Loucy (cell line): ENCODE data around the gene PRG2.

Experiments used
- H2AFZ ChIP-seq: fragments of 200-600 bp; sonication (generic); 2 replicates; pipeline ENCODE4 v1.6.0; 2016; ENCODE audit warnings: antibody characterized with exemption, mild to moderate bottlenecking, low read length, moderate library complexity
- H3F3A ChIP-seq: fragments of 200-600 bp; 2 replicates; pipeline ENCODE4 v1.6.0; 2016; ENCODE audit warnings: antibody characterized with exemption, low read depth, mild to moderate bottlenecking
- H3K27me3 ChIP-seq: fragments of 200-600 bp; sonication (generic); 2 replicates; pipeline ENCODE4 v1.6.1; 2014; ENCODE audit warnings: low read length, mild to moderate bottlenecking; ENCODE audit not compliant: insufficient read depth, poor library complexity, severe bottlenecking
- H3K36me3 ChIP-seq: fragments of 200-600 bp; sonication (generic); 2 replicates; pipeline ENCODE4 v1.6.1; 2016; ENCODE audit warnings: low read length; ENCODE audit not compliant: insufficient read depth
- H3K4me1 ChIP-seq: fragments of 200-600 bp; sonication (generic); 2 replicates; pipeline ENCODE4 v1.5.1; 2014; ENCODE audit warnings: low read length, mild to moderate bottlenecking; ENCODE audit not compliant: insufficient read depth, poor library complexity, severe bottlenecking
- H3K4me2 ChIP-seq: fragments of 200-600 bp; sonication (generic); 2 replicates; pipeline ENCODE4 v1.6.0; 2014; ENCODE audit warnings: antibody characterized with exemption, low read length, low read depth, mild to moderate bottlenecking; ENCODE audit not compliant: poor library complexity, severe bottlenecking
- H3K4me3 ChIP-seq: fragments of 200-600 bp; sonication (generic); 2 replicates; pipeline ENCODE4 v1.5.1; 2014; ENCODE audit warnings: low read length, mild to moderate bottlenecking, mixed read lengths; ENCODE audit not compliant: poor library complexity, severe bottlenecking
- H3K79me2 ChIP-seq: fragments of 200-600 bp; sonication (generic); 2 replicates; pipeline ENCODE4 v1.6.1; 2014; ENCODE audit warnings: low read length; ENCODE audit not compliant: insufficient read depth
- H3K9ac ChIP-seq: fragments of 200-600 bp; sonication (generic); 2 replicates; pipeline ENCODE4 v1.6.0; 2014; ENCODE audit warnings: mild to moderate bottlenecking, low read depth, low read length, moderate library complexity; ENCODE audit not compliant: poor library complexity, severe bottlenecking
- H3K9me2 ChIP-seq: fragments of 200-600 bp; sonication (generic); replicated peaks from 2 replicates; pipeline ENCODE4 v1.6.1; 2016; ENCODE audit warnings: low read depth, low read length, mixed read lengths
- H3K9me3 ChIP-seq: fragments of 200-600 bp; sonication (generic); 2 replicates; pipeline ENCODE4 v1.6.1; 2014; ENCODE audit warnings: mild to moderate bottlenecking, antibody characterized with exemption, low read length, low read depth; ENCODE audit not compliant: insufficient read depth
- H4K20me1 ChIP-seq: fragments of 200-600 bp; sonication (generic); 2 replicates; pipeline ENCODE4 v1.6.0; 2014; ENCODE audit warnings: antibody characterized with exemption, low read length, mild to moderate bottlenecking; ENCODE audit not compliant: insufficient read depth, poor library complexity, severe bottlenecking
- EZH2phosphoT487 ChIP-seq: fragments of 200-600 bp; IDR thresholded peaks from 2 replicates; pipeline ENCODE4 v1.6.1; 2018; ENCODE audit warnings: antibody characterized with exemption, mild to moderate bottlenecking, moderate library complexity, borderline replicate concordance
- TF ChIP-seq, protein P1 (sequence below): fragments of 200-600 bp; sonication (generic); conservative IDR thresholded peaks from 2 replicates; pipeline ENCODE4 v1.5.1; 2014; ENCODE audit warnings: mild to moderate bottlenecking, antibody characterized with exemption, low read length

The PRG2 gene

DNA sequence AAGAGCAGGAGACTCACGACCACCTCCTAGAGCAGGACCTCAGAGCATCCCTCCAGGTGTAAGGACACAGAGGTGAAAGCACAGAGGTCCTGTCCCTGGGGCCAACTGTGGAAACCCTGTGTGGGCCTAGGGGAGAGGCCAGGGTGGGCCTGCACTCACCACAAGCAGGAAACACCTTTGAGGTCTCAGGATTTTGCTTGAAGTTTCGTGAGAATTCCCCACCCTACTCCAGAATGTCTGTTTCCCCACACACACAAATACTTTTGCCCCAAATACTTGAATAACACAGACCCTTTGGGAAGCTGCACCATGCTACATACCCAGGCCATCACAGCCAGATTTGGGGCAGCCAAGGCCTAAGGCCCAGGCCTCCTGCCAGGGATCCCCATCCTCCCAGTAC is 18.3 kb upstream of the PRG2 start:
- H3K79me2 ChIP-seq: peaks cover 25% of the 10 kb centered on the region
- no peaks in the 10 kb centered on the region for H3F3A ChIP-seq
- peaks cover 4% of the 10 kb centered on the region for H3K27me3 ChIP-seq
- TF ChIP-seq EZH2phosphoT487: no peak
- TF ChIP-seq, protein P1, sequence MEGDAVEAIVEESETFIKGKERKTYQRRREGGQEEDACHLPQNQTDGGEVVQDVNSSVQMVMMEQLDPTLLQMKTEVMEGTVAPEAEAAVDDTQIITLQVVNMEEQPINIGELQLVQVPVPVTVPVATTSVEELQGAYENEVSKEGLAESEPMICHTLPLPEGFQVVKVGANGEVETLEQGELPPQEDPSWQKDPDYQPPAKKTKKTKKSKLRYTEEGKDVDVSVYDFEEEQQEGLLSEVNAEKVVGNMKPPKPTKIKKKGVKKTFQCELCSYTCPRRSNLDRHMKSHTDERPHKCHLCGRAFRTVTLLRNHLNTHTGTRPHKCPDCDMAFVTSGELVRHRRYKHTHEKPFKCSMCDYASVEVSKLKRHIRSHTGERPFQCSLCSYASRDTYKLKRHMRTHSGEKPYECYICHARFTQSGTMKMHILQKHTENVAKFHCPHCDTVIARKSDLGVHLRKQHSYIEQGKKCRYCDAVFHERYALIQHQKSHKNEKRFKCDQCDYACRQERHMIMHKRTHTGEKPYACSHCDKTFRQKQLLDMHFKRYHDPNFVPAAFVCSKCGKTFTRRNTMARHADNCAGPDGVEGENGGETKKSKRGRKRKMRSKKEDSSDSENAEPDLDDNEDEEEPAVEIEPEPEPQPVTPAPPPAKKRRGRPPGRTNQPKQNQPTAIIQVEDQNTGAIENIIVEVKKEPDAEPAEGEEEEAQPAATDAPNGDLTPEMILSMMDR: no peak
- H3K4me2 ChIP-seq: no peak overlapping the region
- H3K9me2 ChIP-seq: no peaks in the 10 kb centered on the region
- H4K20me1 ChIP-seq: peaks cover 64% of the 10 kb centered on the region
- no peak overlapping the region for H3K9ac ChIP-seq
- no peak overlapping the region for H3K4me3 ChIP-seq
- H2AFZ ChIP-seq: no peak overlapping the region
- no peaks in the 10 kb centered on the region for H3K9me3 ChIP-seq
- H3K36me3 ChIP-seq: peaks cover 87% of the 10 kb centered on the region
- peaks cover 20% of the 10 kb centered on the region for H3K4me1 ChIP-seq

DNA sequence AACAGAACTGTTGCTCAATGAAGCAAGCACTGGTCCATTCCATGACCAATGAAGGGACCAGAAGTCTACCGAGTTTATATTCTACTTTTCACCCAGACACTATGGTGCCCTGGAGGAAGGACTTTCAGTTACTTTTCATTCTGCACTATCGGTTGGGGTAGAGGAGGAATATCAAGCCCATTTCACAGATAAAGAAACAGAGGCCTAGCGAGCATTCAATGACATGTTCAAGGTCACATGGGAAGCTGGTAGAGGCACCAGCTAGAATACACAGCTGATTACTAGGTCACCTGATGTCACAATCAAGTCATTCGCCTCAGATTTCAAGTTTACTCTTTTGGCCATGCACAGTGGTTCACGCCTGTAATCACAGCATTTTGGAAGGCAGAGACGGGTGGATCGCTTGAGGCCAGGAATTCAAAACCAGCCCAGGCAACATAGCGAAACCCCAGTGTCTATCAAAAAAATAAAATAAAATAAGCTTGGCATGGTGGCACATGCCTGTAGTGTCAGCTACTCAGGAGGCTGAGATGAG is 17.6 kb upstream of the PRG2 start:
- Histone ChIP-seq H3K9me2 (no peaks in the 10 kb centered on the region), H3K4me3 (no peak overlapping the region), H3K4me1 (peaks cover 19% of the 10 kb centered on the region), H3K27me3 (peaks cover 4% of the 10 kb centered on the region), H3K9ac (no peak overlapping the region), H3F3A (no peaks in the 10 kb centered on the region), H2AFZ (no peak overlapping the region), H3K36me3 (peaks cover 79% of the 10 kb centered on the region; the same call in 1 of the 2 replicates), H4K20me1 (peaks cover 58% of the 10 kb centered on the region), H3K79me2 (peaks cover 18% of the 10 kb centered on the region), H3K9me3 (no peaks in the 10 kb centered on the region), H3K4me2 (no peak overlapping the region)
- TF ChIP-seq EZH2phosphoT487: no peak
- TF ChIP-seq, protein P1: no peak

DNA sequence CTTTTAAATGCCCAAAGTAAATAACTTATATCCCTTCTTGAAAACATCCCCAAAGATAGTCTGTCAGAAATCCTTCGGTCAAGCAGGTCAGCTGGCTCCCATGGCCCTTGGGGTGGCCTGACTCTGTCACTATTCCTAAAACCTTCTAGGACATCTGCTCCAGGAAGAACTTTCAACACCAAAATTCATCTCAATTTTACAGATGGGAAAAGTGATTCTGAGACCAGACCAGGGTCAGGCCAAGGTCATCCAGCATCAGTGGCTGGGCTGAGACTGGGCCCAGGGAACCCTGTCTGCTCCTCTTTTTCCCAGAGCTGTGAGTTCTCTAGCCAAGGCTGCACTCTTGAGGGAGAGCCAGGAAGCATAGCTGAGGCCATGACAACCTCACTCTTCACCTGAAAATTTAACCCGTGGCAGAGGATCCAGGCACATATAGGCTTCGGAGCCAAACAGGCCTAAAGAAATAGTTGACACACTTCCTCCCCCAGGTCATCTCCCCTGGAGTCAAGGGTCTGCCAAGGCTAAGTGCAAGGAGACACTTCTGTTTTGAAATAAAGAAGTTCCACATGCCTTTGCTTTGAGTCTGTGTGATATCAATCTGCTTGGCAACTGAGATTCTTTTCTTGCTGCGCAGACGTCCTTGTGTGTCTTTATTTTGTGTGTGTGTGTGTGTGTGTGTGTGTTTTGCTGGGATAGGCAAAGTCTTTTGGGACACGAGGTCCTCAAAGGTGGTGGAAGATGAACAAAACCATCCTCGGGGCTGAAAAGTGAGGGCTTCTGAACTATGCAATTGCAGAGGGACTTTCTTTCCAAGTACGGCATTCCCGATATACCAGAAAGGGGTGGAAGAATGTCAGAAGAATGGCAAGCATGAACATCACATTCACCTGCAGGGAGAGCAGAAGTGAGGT is 16.8 kb upstream of the PRG2 start:
- H3K4me3 ChIP-seq: no peak overlapping the region
- H3K36me3 ChIP-seq: peaks cover 72% of the 10 kb centered on the region; the same call in 1 of the 2 replicates
- H3K9ac ChIP-seq: no peak overlapping the region

More for the DNA sequence above, 16.8 kb upstream of the PRG2 start:
- Histone ChIP-seq H3F3A (no peaks in the 10 kb centered on the region), H3K4me1 (peaks cover 19% of the 10 kb centered on the region), H3K27me3 (peaks cover 4% of the 10 kb centered on the region), H3K9me3 (no peaks in the 10 kb centered on the region), H3K9me2 (no peaks in the 10 kb centered on the region), H3K79me2 (peaks cover 12% of the 10 kb centered on the region; the same call in 1 of the 2 replicates), H2AFZ (no peak overlapping the region), H3K4me2 (peak overlapping the region; percentile 20), H4K20me1 (peaks cover 54% of the 10 kb centered on the region)
- no peak for TF ChIP-seq EZH2phosphoT487
- TF ChIP-seq, protein P1: no peak
